ENCODE results near the gene OBSL1. TPM values are rescaled to one million over a fixed set of nuclear protein-coding genes. Genes with fewer than 3 reads are reported as not detected.

The OBSL1 gene
- total RNA-seq, 1 donor from 2014 or later, result 40.4 TPM

- no peak for FAIRE-seq
- no peak for DNase-seq (ENCODE audit: low spot score in 2 of 2)
Observed at GRCh38 chr2:219567791-219568361, 3.5 kb downstream of the OBSL1 start.

DNA sequence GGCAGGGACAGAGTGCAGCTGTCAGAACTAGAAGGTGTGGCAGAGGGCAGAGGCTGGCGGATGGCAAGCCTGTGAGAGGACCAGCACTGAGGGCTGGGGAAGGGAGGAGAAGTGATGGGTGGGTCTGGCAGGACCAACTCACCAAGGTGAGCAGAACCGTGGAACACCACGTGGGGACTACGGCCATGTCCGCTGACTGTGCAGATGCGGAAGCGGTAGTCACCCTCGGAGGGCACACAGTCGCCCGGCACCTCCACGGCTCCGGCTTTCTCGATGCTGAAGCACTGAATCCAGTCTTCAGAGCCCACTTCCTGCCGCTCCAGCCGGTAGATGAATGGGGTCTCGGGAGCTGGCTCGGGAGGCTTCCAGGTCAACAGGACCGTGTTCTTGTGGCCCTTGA lies 4.2 kb downstream of the OBSL1 start:
- DNase-seq (ENCODE audit: low spot score in 2 of 2) (peak in 1 of 2 donors; percentile 24), FAIRE-seq (no peak)

DNA sequence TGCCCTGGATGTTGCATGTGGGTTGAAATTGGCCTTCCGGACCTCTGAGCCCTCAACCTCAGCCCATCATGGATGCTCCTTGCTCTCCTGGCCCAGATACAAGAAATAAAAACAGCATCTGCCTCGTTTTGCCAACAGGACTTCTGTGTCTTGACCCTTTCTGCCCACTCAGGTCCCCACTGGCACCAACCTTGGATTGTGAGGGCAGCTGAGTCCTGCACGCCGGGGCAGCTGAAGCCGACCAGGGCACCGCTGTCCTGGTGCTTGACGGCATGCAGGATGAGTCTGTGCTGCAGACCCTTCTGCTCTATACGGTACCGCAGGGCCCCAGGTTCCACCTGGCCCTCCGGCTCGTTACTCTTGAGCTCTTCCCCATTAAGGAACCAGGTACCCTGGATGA lies 4.7 kb downstream of the OBSL1 start:
- no peak for DNase-seq (ENCODE audit: low spot score in 2 of 2)
- no peak for FAIRE-seq

GRCh38 chr2:219565130-219566080 lies 5.9 kb downstream of the OBSL1 start:
- DNase-seq (ENCODE audit: low spot score in 2 of 2), result no peak
- FAIRE-seq, result no peak

- DNase-seq (ENCODE audit: low spot score in 2 of 2), result no peak
- no peak for FAIRE-seq
Observed at GRCh38 chr2:219563271-219563928, 7.9 kb downstream of the OBSL1 start.

DNA sequence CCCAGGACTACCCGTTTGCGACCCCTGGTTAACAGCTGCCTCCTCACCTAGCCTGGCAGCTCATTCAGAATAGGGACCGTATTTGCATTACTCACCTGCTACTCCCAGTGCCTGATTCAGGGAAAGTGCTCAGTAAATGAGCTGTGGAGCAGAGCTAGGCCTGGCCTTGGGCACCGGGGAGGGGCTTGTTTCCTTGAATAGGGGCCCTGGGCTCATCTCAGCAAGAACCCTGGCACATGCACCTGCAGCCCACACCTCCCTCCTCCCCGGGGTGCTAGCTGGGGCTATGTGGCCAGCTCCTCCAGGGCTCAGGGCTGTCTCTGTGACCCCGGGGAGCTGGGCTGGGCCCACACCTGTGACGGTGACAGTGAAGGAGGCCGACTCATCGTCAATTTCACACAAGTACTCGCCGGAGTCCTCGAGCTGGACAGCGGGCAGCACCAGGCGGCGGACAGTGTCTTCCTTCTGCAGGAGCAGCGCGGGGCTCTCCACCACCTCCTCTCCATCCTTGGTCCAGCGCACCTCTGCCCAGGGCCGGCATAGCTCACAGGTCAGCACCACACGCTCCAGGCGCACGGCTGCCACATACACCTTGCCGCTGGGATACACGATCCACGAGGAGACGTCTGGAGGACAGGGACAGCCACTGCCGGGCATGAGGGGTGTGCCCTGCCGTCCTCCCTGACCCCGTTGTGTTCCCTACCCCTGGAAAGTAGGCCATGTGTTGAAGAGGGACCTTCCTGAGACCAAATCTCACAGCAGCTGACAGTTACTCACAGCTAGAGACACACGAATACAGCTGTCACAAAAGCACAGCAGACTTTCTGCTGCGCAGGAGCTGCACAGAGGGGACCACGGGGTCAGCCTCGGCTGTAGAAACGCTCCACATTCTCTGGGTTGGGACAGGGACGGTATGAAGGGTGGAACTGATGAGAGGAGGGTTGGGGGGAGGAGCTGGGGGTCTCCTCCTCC lies 9.0 kb downstream of the OBSL1 start:
- FAIRE-seq (no peak), DNase-seq (ENCODE audit: low spot score in 2 of 2) (no peak)

GRCh38 chr2:219561179-219562048 lies 9.9 kb downstream of the OBSL1 start:
- FAIRE-seq, result no peak
- DNase-seq (ENCODE audit: low spot score in 2 of 2), result no peak

DNA sequence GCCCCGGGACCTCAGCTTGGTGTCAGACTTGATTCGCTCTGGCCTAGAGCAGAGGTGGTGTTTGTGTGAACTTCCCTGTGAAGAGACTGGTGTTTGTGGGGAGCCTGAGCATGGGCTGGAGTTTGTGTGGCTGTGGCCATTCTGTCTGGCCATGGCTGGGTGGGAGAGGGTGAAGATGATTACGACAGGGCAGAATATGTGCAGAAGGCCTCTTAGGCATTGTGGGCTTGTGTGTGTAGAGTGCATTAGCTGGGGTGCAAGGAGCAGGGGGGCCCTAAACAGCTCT lies 10.5 kb downstream of the OBSL1 start:
- DNase-seq (ENCODE audit: low spot score in 2 of 2) (no peak), FAIRE-seq (no peak)

DNA sequence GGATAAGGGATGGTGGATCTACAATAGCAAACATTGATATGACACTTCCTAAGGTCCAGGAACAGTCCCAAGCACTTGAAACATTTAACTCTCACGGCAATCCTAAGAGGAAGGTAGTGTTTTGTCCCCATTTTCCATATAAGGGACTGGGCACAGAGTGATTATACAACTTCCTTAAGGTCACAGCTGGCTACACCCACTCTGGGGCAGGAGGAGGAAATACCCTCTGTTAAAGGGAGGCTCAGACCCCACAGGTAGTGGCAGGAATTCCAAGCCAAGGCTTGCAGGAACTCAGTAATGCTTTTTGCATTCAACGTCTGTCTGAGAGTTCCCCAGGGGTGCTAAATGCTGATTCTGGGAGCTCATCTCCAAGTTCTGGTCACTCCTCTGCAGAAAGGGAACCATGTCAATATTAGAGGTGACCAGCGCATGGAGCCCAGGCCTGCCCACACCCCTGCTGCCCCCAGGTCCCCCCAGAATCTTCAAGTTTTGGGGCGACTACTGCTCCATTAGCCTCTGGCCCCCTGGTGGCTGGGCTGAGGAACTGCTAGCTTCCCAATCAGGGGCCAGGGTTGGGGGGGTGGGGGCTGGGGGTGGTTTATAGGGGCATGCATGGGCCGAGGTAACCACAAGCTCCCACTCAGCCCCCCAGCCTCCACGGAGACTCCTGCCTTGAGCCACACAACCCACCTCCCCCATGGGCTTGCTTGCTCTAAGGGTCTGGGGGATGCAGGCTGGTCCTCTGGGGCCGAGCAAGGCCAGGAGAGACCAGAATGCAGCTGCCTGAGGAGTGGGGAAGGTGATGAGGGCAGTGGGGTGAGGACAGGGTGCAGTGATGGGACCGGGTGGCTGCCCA lies 11.1 kb downstream of the OBSL1 start:
- DNase-seq (ENCODE audit: low spot score in 2 of 2), result no peak

DNA sequence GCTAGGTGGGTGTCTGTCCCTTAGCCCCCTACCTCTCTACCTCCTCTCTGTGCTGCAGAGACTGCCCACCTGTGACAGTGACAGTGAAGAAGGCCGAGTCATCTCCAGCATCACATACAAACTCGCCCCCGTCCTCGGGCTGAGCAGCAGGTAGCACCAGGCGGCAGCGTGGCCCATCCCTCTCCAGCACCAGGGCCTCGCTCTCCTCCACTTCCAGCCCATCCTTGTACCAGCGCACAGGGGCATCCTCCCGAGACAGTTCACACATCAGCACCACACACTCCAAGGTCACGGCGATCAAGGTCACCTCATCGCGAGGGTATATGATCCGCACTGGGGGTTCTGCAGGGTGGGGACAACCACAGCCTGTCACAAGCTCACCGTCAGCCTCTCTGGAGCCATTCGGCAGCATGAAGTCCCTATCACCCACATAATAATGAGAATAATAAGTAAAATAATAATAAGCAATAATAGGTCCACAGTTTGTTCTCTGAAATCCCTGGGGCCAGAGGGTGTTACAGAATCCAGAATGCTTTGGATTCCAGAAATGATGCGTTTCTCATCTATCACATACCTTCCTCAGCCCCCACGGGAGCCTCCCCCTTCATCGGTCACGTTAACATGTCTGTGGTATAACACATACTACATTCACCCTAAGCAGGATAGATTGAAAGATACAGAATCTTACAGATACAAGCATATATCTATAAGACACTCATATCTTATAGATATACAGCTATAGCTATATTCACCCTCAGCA lies 12.0 kb downstream of the OBSL1 start:
- FAIRE-seq (no peak), DNase-seq (ENCODE audit: low spot score in 2 of 2) (no peak)

More for the DNA sequence above, 11.1 kb downstream of the OBSL1 start:
- FAIRE-seq, result no peak

DNA sequence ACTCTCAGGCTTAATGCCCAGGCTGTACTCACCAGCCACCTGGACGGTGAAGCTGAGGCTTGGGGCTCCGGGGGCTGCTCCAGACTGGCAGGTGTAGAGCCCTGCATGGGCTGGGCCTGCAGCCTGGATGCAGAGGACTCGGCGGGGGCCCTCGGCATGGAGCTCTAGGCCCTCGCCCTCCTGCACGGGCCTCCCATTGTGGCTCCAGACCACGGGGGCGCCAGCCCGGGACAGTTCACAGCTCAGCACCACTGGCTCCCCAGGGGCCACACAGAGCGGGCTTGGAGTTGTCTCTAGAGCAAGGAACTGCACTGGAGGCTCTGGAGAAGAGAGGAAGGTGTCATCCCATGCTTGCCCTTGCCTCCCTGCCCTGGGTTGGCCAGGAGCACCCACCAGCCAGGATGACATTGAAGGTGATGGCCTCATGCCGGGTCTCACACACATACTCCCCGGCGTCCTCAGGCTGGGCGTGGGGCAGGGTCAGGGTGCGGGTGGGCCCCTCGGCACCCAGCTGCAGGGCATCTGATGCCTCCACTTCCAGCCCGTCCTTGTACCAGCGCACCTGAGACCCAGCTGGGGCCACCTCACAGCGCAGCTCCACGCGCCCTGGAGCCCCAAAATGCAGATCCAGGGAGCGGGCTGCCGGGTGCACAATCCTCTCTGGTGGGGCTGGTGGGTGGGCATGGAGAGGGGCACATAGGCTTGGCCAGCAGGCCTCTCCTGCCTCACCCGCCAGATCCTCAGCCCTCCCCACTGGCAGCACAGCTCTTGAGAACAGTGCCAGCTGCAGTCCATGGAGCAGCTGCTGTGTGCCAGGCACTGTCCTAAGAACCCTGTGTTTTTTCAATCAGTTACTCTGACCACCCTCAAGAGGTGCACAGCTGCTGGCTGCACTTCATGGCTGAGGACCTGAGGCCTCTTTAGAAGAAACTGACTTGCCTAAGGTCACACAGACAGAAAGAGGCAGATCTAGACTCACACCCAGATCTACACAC lies 13.3 kb downstream of the OBSL1 start:
- no peak for FAIRE-seq

DNA sequence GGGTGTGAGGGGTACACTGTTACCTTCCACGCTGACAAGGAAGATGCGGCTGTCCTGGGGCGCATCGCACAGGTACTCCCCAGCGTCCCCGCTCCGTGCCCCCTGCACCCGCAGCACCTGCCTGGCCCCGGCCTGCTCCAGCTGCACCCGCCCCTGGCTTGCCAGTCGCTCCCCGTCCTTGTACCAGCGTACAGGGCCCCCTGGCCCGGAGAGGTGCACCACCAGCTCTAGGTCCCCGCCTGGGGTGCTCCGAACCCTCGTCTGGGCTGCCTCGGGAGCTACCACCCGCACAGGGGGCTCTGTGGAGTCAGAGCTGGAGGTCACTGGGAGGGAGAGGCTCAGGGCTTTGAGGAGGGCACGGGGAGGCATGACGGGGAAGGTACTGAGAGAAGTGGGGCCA lies 14.0 kb downstream of the OBSL1 start:
- DNase-seq (ENCODE audit: low spot score in 2 of 2) (no peak), FAIRE-seq (no peak)

More for the DNA sequence above, 13.3 kb downstream of the OBSL1 start:
- DNase-seq (ENCODE audit: low spot score in 2 of 2), result no peak

GRCh38 chr2:219556413-219556812 lies 14.9 kb downstream of the OBSL1 start:
- FAIRE-seq (no peak), DNase-seq (ENCODE audit: low spot score in 2 of 2) (no peak)

- DNase-seq (ENCODE audit: low spot score in 2 of 2), result no peak
- no peak for FAIRE-seq
Observed at GRCh38 chr2:219555956-219556355, 15.4 kb downstream of the OBSL1 start.

DNA sequence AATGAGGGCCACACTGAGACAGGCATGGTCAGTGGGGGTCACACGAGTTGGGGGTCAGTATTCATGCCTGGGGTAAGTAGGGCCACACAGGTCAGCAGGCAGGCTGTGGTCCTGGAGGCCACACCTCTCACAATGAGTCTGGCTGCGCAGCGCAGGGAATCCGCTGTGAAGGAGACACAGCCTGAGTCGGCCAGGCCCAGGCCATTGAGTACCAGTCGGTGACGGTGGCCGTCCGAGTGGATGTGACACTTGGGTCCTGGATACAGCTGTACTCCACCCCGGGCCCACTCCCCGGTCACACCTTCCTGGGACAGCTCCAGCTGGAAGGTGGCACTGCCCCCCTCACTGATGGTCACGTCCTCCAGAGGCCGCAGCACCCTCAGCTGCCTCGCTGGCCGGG lies 17.0 kb downstream of the OBSL1 start:
- no peak for FAIRE-seq
- no peak for DNase-seq (ENCODE audit: low spot score in 2 of 2)

GRCh38 chr2:219553463-219553963 lies 17.8 kb downstream of the OBSL1 start:
- no peak for DNase-seq (ENCODE audit: low spot score in 2 of 2)
- no peak for FAIRE-seq

DNA sequence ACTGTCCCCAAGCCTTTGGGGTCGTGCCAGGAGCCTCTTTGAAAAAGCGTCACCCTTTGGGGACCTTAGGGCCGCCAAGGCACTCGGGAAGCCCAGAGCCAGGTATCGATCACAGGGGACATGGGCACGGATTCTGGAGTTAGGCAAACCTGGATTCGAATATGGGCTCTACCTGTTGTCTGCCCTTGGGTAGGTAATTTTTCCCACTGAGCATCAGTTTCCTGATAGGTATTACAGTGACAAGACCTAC lies 18.2 kb downstream of the OBSL1 start:
- no peak for FAIRE-seq

More for the DNA sequence above, 18.2 kb downstream of the OBSL1 start:
- DNase-seq (ENCODE audit: low spot score in 2 of 2), result no peak

Measured in frontal cortex (tissue), 4 donors.